T-helper 2 cell treated with Interferon-gamma antibody and Interleukin-4, amounts not matched to agents 5 μg/mL and 100 μg/mL, for 36 hours (primary cell): ENCODE measurements around the gene OR2T3.
"Not testable (repeated sequence)": the region's sequence is repeated elsewhere in the genome, so short reads cannot be mapped to it uniquely, and the experiment has no call there.

Source experiments
- DNase-seq: peaks from one replicate; pipeline ENCODE4 v3.0.0; 2021; ENCODE audit warnings: low spot score
- H3K27ac Mint-ChIP-seq: one replicate; pipeline ENCODE4 v1.8.0; 2021; ENCODE audit warnings: mild to moderate bottlenecking, mixed read lengths
- H3K27me3 Mint-ChIP-seq: one replicate; pipeline ENCODE4 v1.8.0; 2021; ENCODE audit warnings: low read depth, mixed read lengths
- H3K36me3 Mint-ChIP-seq: one replicate; pipeline ENCODE4 v1.8.0; 2021; ENCODE audit warnings: low read depth, mixed read lengths
- H3K4me1 Mint-ChIP-seq: one replicate; pipeline ENCODE4 v1.8.0; 2021; ENCODE audit warnings: low read depth, mixed read lengths
- H3K4me3 Mint-ChIP-seq: one replicate; pipeline ENCODE4 v1.8.0; 2022; ENCODE audit warnings: mild to moderate bottlenecking, moderate library complexity, mixed read lengths
- H3K9me3 Mint-ChIP-seq: one replicate; pipeline ENCODE4 v1.8.0; 2021; ENCODE audit warnings: mixed read lengths

The OR2T3 gene

DNA sequence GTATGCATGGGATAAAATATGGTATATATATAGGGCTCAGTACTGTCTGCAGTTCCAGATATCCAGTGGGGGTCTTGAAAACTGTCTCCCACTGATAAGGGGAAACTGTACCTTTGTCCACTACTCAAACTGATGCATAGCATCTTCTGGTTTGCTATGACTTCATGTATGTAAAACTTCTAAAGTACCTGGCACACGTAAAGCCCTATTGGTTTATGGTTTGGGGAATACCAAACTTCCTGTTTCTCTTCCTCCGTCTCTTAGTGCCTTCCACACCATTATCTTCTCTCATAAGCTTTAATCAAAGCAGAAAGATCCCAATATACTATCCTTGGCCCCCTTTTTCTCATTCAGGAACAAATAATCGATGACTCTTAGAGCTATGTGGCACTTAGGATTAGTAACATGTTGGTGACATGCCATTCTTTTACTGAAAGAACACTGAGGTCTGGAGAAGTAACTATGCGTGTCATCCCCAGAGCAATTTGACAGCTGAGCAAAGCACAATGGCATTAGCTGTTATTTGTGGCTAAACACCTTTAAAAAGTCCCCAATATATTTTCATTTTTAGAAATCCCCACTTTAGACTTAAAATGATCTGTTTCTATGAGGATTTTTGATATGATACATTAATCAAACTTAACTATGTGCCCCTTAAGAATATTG is 24.6 kb upstream of the OR2T3 start:
- H3K27me3 Mint-ChIP-seq, H3K9me3 Mint-ChIP-seq, H3K4me1 Mint-ChIP-seq, H3K27ac Mint-ChIP-seq, H3K36me3 Mint-ChIP-seq, H3K4me3 Mint-ChIP-seq, DNase-seq: not testable (repeated sequence)

DNA sequence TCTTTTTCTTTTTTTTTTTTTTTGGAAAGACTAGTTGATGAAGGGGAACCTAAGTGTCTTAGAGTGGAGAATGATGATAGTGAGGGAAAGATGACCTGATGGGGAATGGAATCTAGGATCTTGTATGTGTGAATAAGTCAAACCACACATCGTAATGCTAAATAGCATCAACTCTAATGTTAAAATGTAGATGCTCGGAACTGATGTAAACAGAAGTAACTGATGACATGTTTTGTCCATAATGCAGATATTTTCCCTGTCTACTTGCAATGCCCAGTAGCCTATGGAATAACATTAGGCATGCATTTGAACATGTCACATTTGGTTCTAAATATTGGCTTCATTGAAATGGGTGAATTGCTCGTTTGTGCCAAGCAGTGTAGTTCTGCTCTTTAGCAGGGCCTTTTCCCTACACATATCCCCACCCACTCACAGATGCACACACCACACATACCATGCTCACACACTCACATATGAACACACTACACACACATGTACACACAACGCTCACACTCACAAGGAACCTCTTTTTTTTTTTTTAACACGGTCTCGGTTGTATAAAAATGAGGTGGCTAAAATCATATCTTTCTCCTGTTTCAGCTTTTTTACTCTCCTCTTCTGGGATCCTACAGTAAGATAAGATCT is 23.2 kb upstream of the OR2T3 start:
- H3K27ac Mint-ChIP-seq, H3K4me3 Mint-ChIP-seq, H3K9me3 Mint-ChIP-seq, H3K4me1 Mint-ChIP-seq, H3K27me3 Mint-ChIP-seq, H3K36me3 Mint-ChIP-seq, DNase-seq: not testable (repeated sequence)

DNA sequence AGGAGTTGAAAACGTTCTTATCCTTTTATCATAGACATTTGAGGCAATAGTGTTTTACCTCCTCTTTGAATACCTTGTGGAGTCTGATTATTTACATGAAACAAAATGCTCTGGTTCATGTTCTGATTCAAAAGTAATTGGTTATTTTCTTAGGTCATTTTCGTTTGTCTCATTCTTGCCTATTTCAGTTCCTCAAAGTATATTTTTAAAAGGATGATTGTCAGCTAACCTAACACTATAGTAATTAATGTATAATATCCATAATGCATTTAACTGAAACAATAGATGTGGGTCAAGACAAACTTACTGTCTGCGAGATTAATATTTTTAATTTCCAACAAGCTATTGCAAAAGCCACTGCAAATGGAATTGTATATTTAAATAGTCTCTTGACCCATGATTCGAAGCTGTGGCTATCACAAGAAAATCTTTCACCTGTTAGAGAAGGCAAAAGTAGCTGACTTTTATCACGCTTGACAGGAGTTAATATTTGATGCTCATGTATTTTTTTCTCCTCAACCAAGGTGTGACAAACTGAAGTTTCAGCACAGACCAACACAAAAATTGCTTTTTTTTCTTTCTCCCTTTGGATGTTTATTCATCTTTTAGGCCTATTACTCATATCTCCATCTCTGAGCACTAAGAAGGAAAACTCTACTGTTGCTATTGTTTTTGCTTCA is 22.5 kb upstream of the OR2T3 start:
- H3K4me3 Mint-ChIP-seq, H3K4me1 Mint-ChIP-seq, H3K27ac Mint-ChIP-seq, DNase-seq, H3K27me3 Mint-ChIP-seq, H3K36me3 Mint-ChIP-seq, H3K9me3 Mint-ChIP-seq: not testable (repeated sequence)

DNA sequence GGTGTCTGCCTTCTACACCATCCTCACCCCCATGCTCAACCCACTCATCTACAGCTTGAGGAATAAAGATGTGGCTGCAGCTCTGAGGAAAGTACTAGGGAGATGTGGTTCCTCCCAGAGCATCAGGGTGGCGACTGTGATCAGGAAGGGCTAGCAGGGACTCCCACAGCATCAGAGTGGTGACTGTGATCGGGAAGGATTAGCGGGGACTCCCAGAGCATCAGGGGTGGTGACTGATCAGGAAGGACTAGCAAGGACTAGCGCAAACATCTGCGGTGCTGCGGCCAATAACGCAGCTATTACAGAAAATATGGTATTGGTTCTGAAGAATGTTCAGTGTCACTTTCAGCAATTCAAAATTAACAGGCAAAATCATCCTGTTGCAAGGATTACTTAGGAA is 19.5 kb upstream of the OR2T3 start:
- H3K36me3 Mint-ChIP-seq, H3K4me1 Mint-ChIP-seq, H3K9me3 Mint-ChIP-seq, H3K27me3 Mint-ChIP-seq, H3K27ac Mint-ChIP-seq, H3K4me3 Mint-ChIP-seq, DNase-seq: not testable (repeated sequence)

DNA sequence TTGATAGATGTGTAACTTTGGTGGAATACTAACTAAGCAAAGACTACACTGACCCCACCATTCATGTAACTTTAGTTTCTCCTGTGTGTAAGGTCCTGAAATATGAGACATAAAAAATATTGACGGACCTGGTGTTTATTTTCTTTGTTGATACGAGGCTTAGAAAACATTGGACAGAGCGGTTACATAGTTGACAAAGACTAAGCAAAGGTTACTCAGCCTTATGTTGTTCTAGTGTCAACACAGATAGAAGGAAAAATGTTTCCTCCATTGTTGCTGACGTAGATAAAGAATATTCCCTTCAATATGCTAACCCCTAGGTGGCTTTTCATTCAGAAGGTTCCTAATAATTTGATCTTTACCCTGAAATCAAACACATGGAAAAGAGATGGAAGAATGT is 18.1 kb upstream of the OR2T3 start:
- H3K27me3 Mint-ChIP-seq, DNase-seq, H3K4me1 Mint-ChIP-seq, H3K36me3 Mint-ChIP-seq, H3K4me3 Mint-ChIP-seq, H3K27ac Mint-ChIP-seq, H3K9me3 Mint-ChIP-seq: not testable (repeated sequence)

DNA sequence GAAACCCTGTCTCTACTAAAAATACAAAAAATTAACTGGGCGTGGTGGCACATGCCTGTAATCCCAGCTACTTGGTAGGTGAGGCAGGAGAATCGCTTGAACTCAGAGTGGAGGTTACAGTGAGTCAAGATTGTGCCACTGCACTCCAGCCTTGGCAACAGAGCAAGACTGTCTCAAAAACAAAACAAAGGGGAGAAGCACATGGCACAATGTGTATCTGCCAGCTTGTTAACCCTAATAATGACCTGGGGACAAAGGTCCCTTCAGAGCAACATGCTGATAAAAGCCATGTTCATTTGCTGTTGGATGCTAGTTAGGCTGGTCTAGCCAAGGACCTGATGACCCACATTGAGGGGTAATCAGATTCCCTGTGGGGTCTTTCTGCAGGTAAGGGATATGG is 16.5 kb upstream of the OR2T3 start:
- H3K9me3 Mint-ChIP-seq, H3K4me3 Mint-ChIP-seq, DNase-seq, H3K27me3 Mint-ChIP-seq, H3K4me1 Mint-ChIP-seq, H3K36me3 Mint-ChIP-seq, H3K27ac Mint-ChIP-seq: not testable (repeated sequence)

DNA sequence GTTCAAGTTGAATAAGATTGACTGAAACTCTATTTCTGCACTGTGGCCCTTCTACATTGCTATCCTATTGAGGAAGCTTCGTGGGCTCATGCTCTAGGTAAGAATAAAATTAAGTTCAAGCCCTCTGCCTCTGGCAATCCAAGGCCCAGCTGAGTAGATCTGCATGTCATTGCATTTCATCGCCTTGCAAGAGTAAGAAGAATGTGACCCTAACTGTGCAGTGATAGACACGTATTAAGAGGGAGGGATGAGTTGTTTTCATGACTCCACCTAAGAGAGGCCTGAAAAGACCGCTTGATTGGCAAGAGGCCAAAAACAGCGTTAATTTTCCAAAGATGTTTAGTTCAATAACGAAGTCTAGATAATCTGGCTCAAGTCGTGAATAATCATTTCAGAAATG is 14.0 kb upstream of the OR2T3 start:
- not testable (repeated sequence) for H3K36me3 Mint-ChIP-seq, H3K27me3 Mint-ChIP-seq, H3K9me3 Mint-ChIP-seq, H3K4me3 Mint-ChIP-seq, H3K4me1 Mint-ChIP-seq, DNase-seq, H3K27ac Mint-ChIP-seq

DNA sequence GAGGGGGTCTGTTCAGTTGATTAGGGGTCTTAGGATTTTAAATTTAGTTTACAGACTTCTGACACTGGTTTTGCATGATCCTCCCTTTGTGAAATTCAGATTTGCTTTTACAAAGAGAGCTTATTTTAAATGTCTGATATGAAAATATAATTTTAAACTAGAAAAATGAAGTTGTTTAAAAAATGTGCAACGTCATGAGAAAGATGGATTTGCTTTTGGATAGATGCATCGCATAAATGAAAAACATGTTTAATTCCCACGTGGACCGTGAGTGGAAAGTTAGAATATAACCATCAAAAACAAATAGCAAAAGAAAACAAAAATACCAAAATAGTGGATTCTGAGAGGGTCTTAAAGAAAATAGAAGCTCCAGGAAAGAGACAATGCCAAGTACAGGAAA is 2.0 kb upstream of the OR2T3 start:
- DNase-seq = no peak
- H3K36me3 Mint-ChIP-seq = no peaks in the 10 kb centered on the region
- no peaks in the 10 kb centered on the region for H3K9me3 Mint-ChIP-seq
- no peak overlapping the region for H3K27ac Mint-ChIP-seq
- H3K4me1 Mint-ChIP-seq = no peaks in the 10 kb centered on the region
- no peak overlapping the region for H3K4me3 Mint-ChIP-seq
- peaks cover 19% of the 10 kb centered on the region for H3K27me3 Mint-ChIP-seq

DNA sequence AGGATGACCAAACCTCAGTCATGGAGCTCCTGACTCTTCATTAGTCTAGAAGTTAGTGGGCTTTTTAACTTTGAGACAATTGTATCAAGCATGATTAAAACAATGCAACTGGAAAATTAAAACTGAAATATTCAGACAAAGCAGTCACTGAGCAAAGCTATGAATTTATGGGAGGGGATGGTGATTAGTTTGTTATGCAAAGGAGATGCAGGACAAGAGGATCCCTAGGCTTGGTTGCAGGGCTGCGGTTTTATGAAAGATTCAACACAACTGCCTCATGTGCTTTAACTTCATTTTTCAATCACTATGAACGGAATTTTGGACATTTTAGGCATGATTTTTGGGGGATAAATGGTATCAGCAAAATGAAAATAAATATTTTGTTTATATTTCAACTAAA is 1.0 kb upstream of the OR2T3 start:
- not testable (repeated sequence) for H3K9me3 Mint-ChIP-seq, H3K36me3 Mint-ChIP-seq, H3K4me3 Mint-ChIP-seq, DNase-seq, H3K27ac Mint-ChIP-seq, H3K4me1 Mint-ChIP-seq
- peaks cover 22% of the 10 kb centered on the region for H3K27me3 Mint-ChIP-seq

DNA sequence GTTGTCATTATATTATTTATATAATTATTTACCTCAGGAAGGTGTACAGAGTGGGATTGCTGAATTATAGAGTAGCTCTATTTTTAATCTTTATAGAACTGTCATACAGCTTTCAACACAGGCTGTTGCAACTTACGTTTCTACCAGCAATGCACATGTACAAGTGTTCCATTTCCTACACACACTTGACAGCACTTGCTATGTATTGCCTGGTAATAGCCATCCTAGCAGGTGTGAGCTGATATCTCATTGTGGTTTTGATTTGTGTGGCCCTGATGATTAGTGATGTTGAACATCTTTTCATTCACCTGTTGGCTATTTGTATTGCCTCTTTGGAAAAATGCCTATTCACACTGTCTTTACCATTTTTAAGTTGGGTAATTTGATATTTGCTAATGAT is 2.5 kb downstream of the OR2T3 start:
- H3K27ac Mint-ChIP-seq, H3K36me3 Mint-ChIP-seq, H3K4me1 Mint-ChIP-seq, H3K9me3 Mint-ChIP-seq, H3K4me3 Mint-ChIP-seq, DNase-seq: not testable (repeated sequence)
- H3K27me3 Mint-ChIP-seq = peaks cover 26% of the 10 kb centered on the region

DNA sequence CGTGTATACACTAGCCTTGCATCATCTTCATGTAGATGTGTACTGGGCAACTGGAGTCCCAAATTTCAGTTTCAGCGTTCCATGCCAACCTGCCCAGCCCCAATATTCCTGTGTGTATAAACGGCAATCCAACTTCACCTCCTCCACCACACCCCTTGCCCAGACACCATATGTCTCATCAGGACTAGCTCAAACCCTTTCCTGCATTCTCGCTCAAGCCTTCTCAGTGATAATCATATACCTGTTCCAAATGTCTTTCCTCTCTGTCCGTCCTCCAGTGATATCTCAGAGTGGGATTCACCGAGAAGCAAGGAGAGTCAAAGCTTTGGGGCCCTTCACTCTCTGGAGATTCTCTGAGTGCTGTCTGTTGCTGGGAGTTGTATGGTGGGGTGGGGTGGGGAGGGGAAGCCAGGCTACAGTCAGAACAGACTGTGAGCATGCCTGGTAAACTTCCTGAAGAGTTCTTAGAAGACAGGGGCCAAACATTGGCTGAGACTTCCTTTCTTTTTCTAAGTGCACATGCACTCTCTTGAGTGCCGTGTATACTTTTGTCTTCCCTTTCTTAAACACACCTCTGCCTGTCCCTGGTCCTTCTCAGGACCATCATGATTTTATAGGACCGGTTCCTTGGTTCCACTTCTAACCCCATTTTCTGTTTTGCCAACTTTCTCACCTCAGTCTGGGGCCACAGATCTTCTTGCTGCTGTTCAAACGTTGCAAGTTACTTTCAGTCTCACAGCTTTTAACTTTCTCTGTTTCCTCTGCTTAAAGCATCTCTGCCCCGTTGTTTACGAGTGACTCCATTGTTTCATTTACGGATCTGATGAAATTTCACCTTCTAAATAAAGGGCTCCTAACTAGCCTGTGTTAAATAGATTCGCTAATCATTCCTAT is 8.8 kb downstream of the OR2T3 start:
- DNase-seq = peak; percentile 19
- H3K9me3 Mint-ChIP-seq, H3K27me3 Mint-ChIP-seq, H3K36me3 Mint-ChIP-seq, H3K4me1 Mint-ChIP-seq: not testable (repeated sequence)
- H3K27ac Mint-ChIP-seq = peak overlapping the region; percentile 95
- peak overlapping the region; percentile 87 for H3K4me3 Mint-ChIP-seq

DNA sequence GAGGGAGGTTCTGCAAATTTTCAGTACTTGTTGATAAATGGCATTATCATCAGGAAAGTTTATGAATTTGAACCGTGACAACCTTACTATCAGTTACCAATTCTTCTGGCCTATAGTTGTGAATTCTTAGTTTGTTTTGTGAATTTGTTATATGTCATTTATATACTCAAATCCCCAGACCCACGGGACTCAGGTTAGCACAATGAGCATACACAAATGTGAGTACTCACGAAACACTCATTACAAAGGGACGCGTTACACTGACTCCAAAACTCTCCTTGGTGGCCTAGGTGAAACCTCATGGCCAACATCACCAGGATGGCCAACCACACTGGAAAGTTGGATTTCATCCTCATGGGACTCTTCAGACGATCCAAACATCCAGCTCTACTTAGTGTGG is 15.1 kb downstream of the OR2T3 start, which contains the start of gene OR2T5:
OR2T5 (plus strand) TSS at position 301 of the 400 bp plus-strand sequence; CDS start at position 301, 0 bp downstream.
- not testable (repeated sequence) for H3K36me3 Mint-ChIP-seq, H3K27me3 Mint-ChIP-seq, H3K4me1 Mint-ChIP-seq, H3K4me3 Mint-ChIP-seq, H3K27ac Mint-ChIP-seq, H3K9me3 Mint-ChIP-seq, DNase-seq

DNA sequence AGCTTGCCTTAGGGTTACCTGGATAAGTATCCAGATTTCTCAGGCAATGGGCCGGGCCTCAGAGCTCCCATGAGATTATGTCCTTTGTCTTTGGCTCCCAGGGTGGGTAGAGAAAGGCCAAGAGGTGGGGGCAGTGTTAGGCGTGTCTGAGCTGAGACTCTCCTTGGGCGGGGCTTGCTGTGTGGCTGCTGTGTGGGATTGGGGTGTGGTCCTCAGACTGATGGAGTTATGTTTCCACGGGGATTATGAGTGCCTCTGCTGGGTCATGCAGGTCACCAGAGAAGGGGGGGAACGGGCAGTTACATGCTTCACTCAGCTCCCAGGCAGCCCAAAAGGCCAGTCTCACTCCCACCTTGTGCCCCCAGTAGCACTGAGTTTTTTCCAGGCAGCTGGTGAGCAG is 23.5 kb downstream of the OR2T3 start:
- H3K27me3 Mint-ChIP-seq, H3K27ac Mint-ChIP-seq, DNase-seq, H3K9me3 Mint-ChIP-seq, H3K4me1 Mint-ChIP-seq, H3K4me3 Mint-ChIP-seq, H3K36me3 Mint-ChIP-seq: not testable (repeated sequence)
